ENCODE data around the gene SERPINA4. TPM values are rescaled to one million over a fixed set of nuclear protein-coding genes. Genes with fewer than 3 reads are reported as not detected.

SERPINA4 gene
- total RNA-seq, 4 donors from 2014 or later, result 0.13 to 0.26 TPM; not detected in 2

- TF ChIP-seq POLR2A (IDR thresholded peaks at IDR 0.05), result no peak
- no peak for TF ChIP-seq CTCF (IDR thresholded peaks at IDR 0.05 in 4 of 5, conservative IDR thresholded peaks at IDR 0.05 in 1 of 5)
- intact Hi-C loops (cut with DNase I; ENCODE audit: low total_unique reads), result no loop called here
- no peaks in the 10 kb centered on the region for H3K36me3 ChIP-seq
- in situ Hi-C loops (cut with MboI; ENCODE audit: low sequenced_read_pairs in 4 of 4), result no loop called here
- no peak for DNase-seq
- H3K27ac ChIP-seq, result no peak overlapping the region
- H3K27me3 ChIP-seq, result no peaks in the 10 kb centered on the region
- H3K4me3 ChIP-seq, result no peak overlapping the region
- H3K9me3 ChIP-seq, result no peaks in the 10 kb centered on the region
- H3K4me1 ChIP-seq, result no peaks in the 10 kb centered on the region
- ATAC-seq, result no peak
Measured at GRCh38 chr14:94548131-94548998, 12.9 kb upstream of the SERPINA4 start.

GRCh38 chr14:94548999-94549985 is 11.9 kb upstream of the SERPINA4 start:
- Histone ChIP-seq H3K27ac (no peak overlapping the region), H3K9me3 (no peaks in the 10 kb centered on the region), H3K4me3 (no peak overlapping the region), H3K27me3 (no peaks in the 10 kb centered on the region), H3K36me3 (no peaks in the 10 kb centered on the region), H3K4me1 (no peaks in the 10 kb centered on the region)
- TF ChIP-seq POLR2A (IDR thresholded peaks at IDR 0.05) (no peak), CTCF (IDR thresholded peaks at IDR 0.05 in 4 of 5, conservative IDR thresholded peaks at IDR 0.05 in 1 of 5) (peak; percentile 62 to 85 (median 65))
- DNase-seq (no peak), ATAC-seq (peak; percentile 66 to 77)
- intact Hi-C loops (cut with DNase I; ENCODE audit: low total_unique reads) (no loop called here), in situ Hi-C loops (cut with MboI; ENCODE audit: low sequenced_read_pairs in 4 of 4) (no loop called here)

GRCh38 chr14:94550041-94550440 is 11.2 kb upstream of the SERPINA4 start:
- H3K4me3 ChIP-seq, result no peak overlapping the region
- no peak overlapping the region for H3K27ac ChIP-seq
- H3K9me3 ChIP-seq, result no peaks in the 10 kb centered on the region
- DNase-seq (no peak), ATAC-seq (no peak)
- intact Hi-C loops (cut with DNase I; ENCODE audit: low total_unique reads) (no loop called here), in situ Hi-C loops (cut with MboI; ENCODE audit: low sequenced_read_pairs in 4 of 4) (no loop called here)
- H3K4me1 ChIP-seq, result no peaks in the 10 kb centered on the region
- H3K36me3 ChIP-seq, result no peaks in the 10 kb centered on the region
- TF ChIP-seq CTCF (IDR thresholded peaks at IDR 0.05 in 4 of 5, conservative IDR thresholded peaks at IDR 0.05 in 1 of 5) (no peak), POLR2A (IDR thresholded peaks at IDR 0.05) (no peak)
- no peaks in the 10 kb centered on the region for H3K27me3 ChIP-seq

- Histone ChIP-seq H3K4me3 (no peak overlapping the region), H3K27ac (no peak overlapping the region), H3K36me3 (no peaks in the 10 kb centered on the region), H3K4me1 (peaks cover 0 to 20% of the 10 kb centered on the region in 2 donors), H3K27me3 (no peaks in the 10 kb centered on the region), H3K9me3 (no peaks in the 10 kb centered on the region)
- intact Hi-C loops (cut with DNase I; ENCODE audit: low total_unique reads) (no loop called here), in situ Hi-C loops (cut with MboI; ENCODE audit: low sequenced_read_pairs in 4 of 4) (no loop called here)
- DNase-seq, result no peak
- TF ChIP-seq POLR2A (IDR thresholded peaks at IDR 0.05), result no peak
- no peak for TF ChIP-seq CTCF (IDR thresholded peaks at IDR 0.05 in 4 of 5, conservative IDR thresholded peaks at IDR 0.05 in 1 of 5)
- no peak for ATAC-seq
Measured at GRCh38 chr14:94555991-94556390, 5.3 kb upstream of the SERPINA4 start.
